IgD-negative memory B cell (primary cell): ENCODE results near the gene RDH12. TPM values are rescaled to one million over a fixed set of nuclear protein-coding genes. Genes with fewer than 3 reads are reported as not detected.
"Not testable (repeated sequence)": the region's sequence is repeated elsewhere in the genome, so short reads cannot be mapped to it uniquely, and the experiment has no call there.

ENCODE experiments used
- H3K27ac Mint-ChIP-seq, 3 donors: one replicate each; pipeline ENCODE4 v1.8.0; 2020 to 2022; ENCODE audit warnings: mild to moderate bottlenecking in 3 of 3, mixed read lengths in 3 of 3, moderate library complexity in 1 of 3
- H3K27me3 Mint-ChIP-seq: one replicate; pipeline ENCODE4 v1.8.0; 2021; ENCODE audit warnings: mixed read lengths
- H3K36me3 Mint-ChIP-seq: one replicate; pipeline ENCODE4 v1.8.0; 2020; ENCODE audit warnings: mild to moderate bottlenecking, mixed read lengths
- H3K4me1 Mint-ChIP-seq, 3 donors: one replicate each; pipeline ENCODE4 v1.8.0; 2020 to 2022; ENCODE audit warnings: mixed read lengths in 3 of 3, mild to moderate bottlenecking in 1 of 3
- H3K4me3 Mint-ChIP-seq, 4 donors: one replicate each; pipeline ENCODE4 v1.8.0; 2020 to 2022; ENCODE audit warnings: mild to moderate bottlenecking in 4 of 4, mixed read lengths in 4 of 4, moderate library complexity in 3 of 4
- H3K9me3 Mint-ChIP-seq, 3 donors: one replicate each; pipeline ENCODE4 v1.8.0; 2020 to 2021; ENCODE audit warnings: mixed read lengths in 3 of 3, mild to moderate bottlenecking in 1 of 3
- polyA plus RNA-seq: library from polyadenylated mRNA; unstranded; fragments of 300-500 nt; fragmentation: Illumina TruSeq; gene quantifications from one replicate; pipeline ENCODE4 v1.2.3, GENCODE V29; 2021

The RDH12 gene
- polyA plus RNA-seq, result 0.11 TPM

DNA sequence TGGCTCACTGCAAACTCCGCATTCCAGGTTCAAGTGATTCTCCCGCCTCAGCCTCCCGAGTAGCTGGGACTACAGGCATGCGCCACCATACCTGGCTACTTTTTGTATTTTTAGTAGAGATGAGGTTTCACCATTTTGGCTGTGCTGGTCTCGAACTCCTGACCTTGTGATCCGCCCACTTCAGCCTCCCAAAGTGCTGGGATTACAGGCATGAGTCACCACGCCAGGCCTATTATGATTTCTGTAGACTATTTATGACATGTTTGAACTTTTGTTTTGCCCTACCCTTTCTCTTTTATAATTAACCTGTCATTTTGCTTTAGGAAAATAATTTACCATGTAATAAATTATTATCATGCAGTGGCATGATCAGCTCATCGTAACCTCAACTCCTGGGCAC is at the start of gene RDH12:
RDH12 (plus strand) TSS at position 395 of the 400 bp plus-strand sequence. CDS start 20,757 bp downstream, outside the sequence.
- H3K27ac Mint-ChIP-seq, H3K4me3 Mint-ChIP-seq, H3K4me1 Mint-ChIP-seq, H3K27me3 Mint-ChIP-seq, H3K9me3 Mint-ChIP-seq, H3K36me3 Mint-ChIP-seq: not testable (repeated sequence)

DNA sequence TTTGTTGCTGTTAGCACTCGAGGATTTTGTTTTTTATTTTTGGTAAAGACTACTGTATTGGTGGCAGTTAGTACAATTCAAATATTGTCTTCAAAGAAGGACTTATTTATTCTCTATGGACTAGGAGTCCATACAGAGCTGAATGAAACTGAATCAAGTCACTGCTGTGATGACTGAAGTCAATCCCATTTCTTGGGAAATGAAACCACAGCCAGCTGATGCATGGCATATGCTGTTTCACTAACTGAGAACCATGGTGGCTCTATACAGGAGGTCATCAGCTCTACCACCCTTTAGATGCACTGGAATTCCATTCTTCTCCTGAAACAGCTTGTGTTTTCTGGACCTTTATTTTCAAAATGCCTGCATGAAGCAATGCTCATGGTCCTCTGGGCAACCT is 49.5 kb upstream of the RDH12 start:
- Mint-ChIP-seq H3K36me3 (peaks cover 8% of the 10 kb centered on the region), H3K9me3 (no peaks in the 10 kb centered on the region), H3K4me3 (no peak overlapping the region), H3K27ac (no peak overlapping the region), H3K27me3 (no peaks in the 10 kb centered on the region), H3K4me1 (no peaks in the 10 kb centered on the region)

DNA sequence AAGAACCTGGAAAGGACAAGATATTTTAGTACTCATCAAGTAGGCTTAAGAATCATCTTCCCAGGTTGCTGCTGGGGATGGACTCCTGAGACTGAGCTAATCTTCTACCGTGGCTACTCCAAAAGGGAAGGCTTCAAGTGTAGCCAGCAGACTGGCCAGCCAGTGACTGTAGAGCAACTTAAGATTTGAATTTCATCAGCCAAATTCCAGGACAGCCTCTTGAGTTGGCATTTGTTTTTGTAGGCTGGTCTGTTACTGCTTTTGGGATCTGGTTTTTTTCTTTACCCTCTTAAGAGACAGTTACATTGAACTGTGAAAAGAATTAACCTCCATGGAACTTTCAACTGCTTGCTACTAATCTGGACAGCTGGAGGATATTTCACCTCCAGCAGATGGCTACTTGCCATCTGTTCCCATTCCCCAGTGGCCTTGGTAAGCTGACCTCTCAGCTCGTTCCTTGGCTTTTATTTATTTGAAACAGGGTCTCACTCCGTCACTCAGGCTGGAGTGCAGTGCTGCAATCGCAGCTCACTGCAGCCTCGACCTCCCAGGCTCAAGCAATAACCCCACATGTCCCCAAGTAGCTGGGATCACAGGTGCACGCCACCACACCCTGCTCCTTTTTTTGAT is 47.9 kb upstream of the RDH12 start:
- Mint-ChIP-seq H3K9me3 (no peaks in the 10 kb centered on the region), H3K36me3 (peaks cover 7% of the 10 kb centered on the region), H3K27me3 (no peaks in the 10 kb centered on the region), H3K27ac (no peak overlapping the region), H3K4me3 (no peak overlapping the region), H3K4me1 (peaks cover 0 to 2% (median 0%) of the 10 kb centered on the region in 3 donors)

GRCh38 chr14:67663633-67664032 is 38.1 kb upstream of the RDH12 start:
- Mint-ChIP-seq H3K36me3 (no peaks in the 10 kb centered on the region), H3K4me3 (no peak overlapping the region), H3K9me3 (no peaks in the 10 kb centered on the region), H3K27ac (no peak overlapping the region), H3K27me3 (no peaks in the 10 kb centered on the region), H3K4me1 (peaks cover 11 to 36% (median 23%) of the 10 kb centered on the region in 3 donors)

DNA sequence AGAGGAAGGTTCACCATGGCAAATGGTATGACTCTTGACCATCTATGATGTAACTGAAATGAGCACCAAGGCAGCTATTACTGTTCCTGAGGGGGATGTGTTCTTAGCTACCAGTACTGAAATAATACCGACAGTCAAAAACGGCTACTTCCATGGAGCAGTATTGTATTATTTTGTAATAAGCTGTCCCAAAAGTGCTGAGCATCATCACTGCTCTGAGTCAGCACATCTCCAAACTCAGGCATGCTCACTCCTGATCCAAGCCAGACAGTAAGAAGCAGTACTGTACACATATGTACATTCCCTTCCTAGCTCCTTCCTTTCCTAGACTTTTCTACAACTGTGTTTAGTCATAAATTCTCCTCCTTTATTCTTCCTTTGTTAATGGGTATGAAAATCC is 35.8 kb upstream of the RDH12 start:
- H3K27ac Mint-ChIP-seq, result peak overlapping the region in 2 of 3 donors; percentile 12 to 62
- no peaks in the 10 kb centered on the region for H3K27me3 Mint-ChIP-seq
- H3K4me1 Mint-ChIP-seq, result peaks cover 19 to 49% (median 38%) of the 10 kb centered on the region in 3 donors
- no peaks in the 10 kb centered on the region for H3K36me3 Mint-ChIP-seq
- H3K9me3 Mint-ChIP-seq, result no peaks in the 10 kb centered on the region
- no peak overlapping the region for H3K4me3 Mint-ChIP-seq

- H3K27me3 Mint-ChIP-seq, result no peaks in the 10 kb centered on the region
- H3K36me3 Mint-ChIP-seq, result no peaks in the 10 kb centered on the region
- peak overlapping the region; percentile 12 to 88 (median 62) for H3K27ac Mint-ChIP-seq
- peaks cover 27 to 50% (median 39%) of the 10 kb centered on the region in 3 donors for H3K4me1 Mint-ChIP-seq
- peak overlapping the region in 3 of 4 donors; percentile 31 to 34 (median 34) for H3K4me3 Mint-ChIP-seq
- H3K9me3 Mint-ChIP-seq, result no peaks in the 10 kb centered on the region
Measured at GRCh38 chr14:67666750-67667449, 34.8 kb upstream of the RDH12 start.

DNA sequence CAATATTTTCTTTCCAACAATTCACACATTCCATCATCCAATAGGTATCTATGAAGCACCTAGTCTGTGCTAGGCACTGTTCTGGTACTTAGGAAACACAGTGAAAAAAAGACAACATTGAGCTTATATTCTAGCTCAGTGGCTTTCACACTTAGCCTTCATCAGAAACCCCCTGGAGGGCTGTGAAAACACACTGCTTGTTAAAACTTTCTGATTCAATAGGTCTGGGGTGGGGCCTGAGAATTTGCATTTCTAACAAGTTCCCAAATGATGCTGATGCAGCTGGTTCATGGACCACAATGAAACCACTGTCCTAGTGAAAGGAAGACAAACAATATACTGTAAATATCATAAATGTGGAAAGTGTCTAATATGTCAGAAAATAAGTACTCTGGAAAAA is 33.1 kb upstream of the RDH12 start:
- H3K36me3 Mint-ChIP-seq, result no peaks in the 10 kb centered on the region
- H3K4me1 Mint-ChIP-seq, result peaks cover 34 to 61% (median 47%) of the 10 kb centered on the region in 3 donors
- no peaks in the 10 kb centered on the region for H3K27me3 Mint-ChIP-seq
- H3K9me3 Mint-ChIP-seq, result no peaks in the 10 kb centered on the region
- peak overlapping the region in 2 of 4 donors; percentile 53 to 74 for H3K4me3 Mint-ChIP-seq
- H3K27ac Mint-ChIP-seq, result peak overlapping the region in 1 of 3 donors; percentile 56

GRCh38 chr14:67673451-67673850 is 28.2 kb upstream of the RDH12 start:
- Mint-ChIP-seq H3K36me3 (no peaks in the 10 kb centered on the region), H3K4me3 (peak overlapping the region; percentile 85 to 97 (median 92)), H3K27me3 (no peaks in the 10 kb centered on the region), H3K27ac (peak overlapping the region in 1 of 3 donors; percentile 66), H3K4me1 (peaks cover 30 to 43% (median 39%) of the 10 kb centered on the region in 3 donors), H3K9me3 (no peaks in the 10 kb centered on the region)

GRCh38 chr14:67674139-67674479 is 27.6 kb upstream of the RDH12 start:
- H3K9me3 Mint-ChIP-seq, result no peaks in the 10 kb centered on the region
- peaks cover 26 to 37% (median 32%) of the 10 kb centered on the region in 3 donors for H3K4me1 Mint-ChIP-seq
- H3K4me3 Mint-ChIP-seq, result peak overlapping the region; percentile 85 to 97 (median 92)

DNA sequence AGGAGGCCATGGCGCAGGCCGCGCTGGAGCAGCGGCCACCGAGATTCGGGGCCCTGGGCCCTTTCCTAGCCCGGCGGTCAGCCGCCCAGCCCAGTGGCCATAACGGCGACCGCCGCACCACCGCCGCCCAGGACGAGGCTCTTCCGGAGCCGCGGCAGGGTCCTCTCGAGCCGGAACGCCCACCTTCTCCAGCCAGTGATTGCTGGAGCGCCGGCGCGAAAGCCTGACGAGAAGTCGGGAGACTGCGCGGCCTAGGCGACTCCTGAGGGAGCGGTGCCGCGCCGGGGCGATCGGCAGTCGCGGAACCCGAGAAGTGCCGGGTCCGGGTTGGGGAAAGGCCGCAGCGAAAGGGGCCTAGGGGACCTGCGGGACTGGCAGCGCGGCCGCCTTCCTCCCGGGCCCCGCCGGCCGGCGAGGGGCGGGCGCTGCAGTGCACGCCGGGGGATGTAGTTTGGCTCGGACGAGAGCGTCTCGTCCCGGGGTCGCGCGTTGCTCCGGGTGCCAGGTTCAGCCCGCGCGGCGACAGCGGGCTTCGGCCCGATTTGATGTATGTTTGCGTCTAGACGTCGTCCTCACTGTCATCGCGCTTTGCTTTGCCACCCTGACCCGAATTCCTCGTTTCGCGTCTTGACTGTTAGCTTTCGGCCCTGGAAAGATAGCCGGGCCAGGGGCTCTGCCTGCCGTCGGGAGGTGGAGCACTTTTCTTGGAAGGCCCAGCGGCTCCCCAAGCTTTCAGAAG is 27.0 kb upstream of the RDH12 start, which contains the start of gene VTI1B:
VTI1B (minus strand) TSS at position 153 of the 739 bp plus-strand sequence; CDS start at position 10, 143 bp downstream.
- Mint-ChIP-seq H3K36me3 (no peaks in the 10 kb centered on the region), H3K9me3 (no peaks in the 10 kb centered on the region), H3K27me3 (no peaks in the 10 kb centered on the region), H3K4me1 (peaks cover 21 to 31% (median 29%) of the 10 kb centered on the region in 3 donors), H3K4me3 (peak within 1 kb of the TSS; percentile 85 to 97 (median 92)), H3K27ac (peak within 1 kb of the TSS; percentile 66 to 94 (median 92))

More at GRCh38 chr14:67674139-67674479, 27.6 kb upstream of the RDH12 start:
- H3K36me3 Mint-ChIP-seq, result no peaks in the 10 kb centered on the region
- H3K27me3 Mint-ChIP-seq, result no peaks in the 10 kb centered on the region
- peak overlapping the region; percentile 66 to 94 (median 92) for H3K27ac Mint-ChIP-seq

DNA sequence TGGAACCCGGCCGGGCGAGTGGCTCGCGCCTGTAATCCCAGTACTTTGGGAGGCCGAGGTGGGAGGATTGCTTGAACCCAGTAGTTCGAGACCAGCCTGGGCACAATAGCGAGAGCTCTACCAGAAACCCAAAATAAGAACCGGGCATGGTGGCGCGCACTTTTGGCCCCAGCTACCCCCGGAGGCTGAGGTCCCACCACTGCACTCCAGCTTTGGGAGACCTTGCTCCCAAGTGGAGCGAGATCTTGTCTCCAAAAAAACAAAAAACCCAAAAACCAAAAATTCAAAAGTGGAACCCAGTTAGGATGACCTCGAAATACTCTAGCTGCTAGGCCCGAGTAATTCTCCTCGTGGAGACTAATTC is 26.5 kb upstream of the RDH12 start:
- Mint-ChIP-seq H3K27me3 (no peaks in the 10 kb centered on the region), H3K36me3 (no peaks in the 10 kb centered on the region), H3K27ac (peak overlapping the region; percentile 66 to 94 (median 92)), H3K9me3 (no peaks in the 10 kb centered on the region), H3K4me1 (peaks cover 21 to 28% (median 26%) of the 10 kb centered on the region in 3 donors), H3K4me3 (peak overlapping the region; percentile 85 to 96 (median 90))

- Mint-ChIP-seq H3K4me3 (no peak overlapping the region), H3K4me1 (peaks cover 5 to 21% (median 17%) of the 10 kb centered on the region in 3 donors), H3K36me3 (peaks cover 1% of the 10 kb centered on the region), H3K27me3 (no peaks in the 10 kb centered on the region), H3K9me3 (no peaks in the 10 kb centered on the region), H3K27ac (no peak overlapping the region)
Measured at GRCh38 chr14:67679006-67679405, 22.7 kb upstream of the RDH12 start.

GRCh38 chr14:67680121-67680602 is 21.5 kb upstream of the RDH12 start:
- H3K36me3 Mint-ChIP-seq, result peaks cover 1% of the 10 kb centered on the region
- peaks cover 5 to 22% (median 18%) of the 10 kb centered on the region in 3 donors for H3K4me1 Mint-ChIP-seq
- no peak overlapping the region for H3K27ac Mint-ChIP-seq
- no peaks in the 10 kb centered on the region for H3K27me3 Mint-ChIP-seq
- H3K9me3 Mint-ChIP-seq, result no peaks in the 10 kb centered on the region
- H3K4me3 Mint-ChIP-seq, result no peak overlapping the region

- no peak overlapping the region for H3K4me3 Mint-ChIP-seq
- peaks cover 5 to 22% (median 18%) of the 10 kb centered on the region in 3 donors for H3K4me1 Mint-ChIP-seq
- H3K27me3 Mint-ChIP-seq, result no peaks in the 10 kb centered on the region
- H3K9me3 Mint-ChIP-seq, result no peaks in the 10 kb centered on the region
- peaks cover 1% of the 10 kb centered on the region for H3K36me3 Mint-ChIP-seq
- peak overlapping the region in 1 of 3 donors; percentile 20 for H3K27ac Mint-ChIP-seq
Measured at GRCh38 chr14:67680941-67681340, 20.7 kb upstream of the RDH12 start.

DNA sequence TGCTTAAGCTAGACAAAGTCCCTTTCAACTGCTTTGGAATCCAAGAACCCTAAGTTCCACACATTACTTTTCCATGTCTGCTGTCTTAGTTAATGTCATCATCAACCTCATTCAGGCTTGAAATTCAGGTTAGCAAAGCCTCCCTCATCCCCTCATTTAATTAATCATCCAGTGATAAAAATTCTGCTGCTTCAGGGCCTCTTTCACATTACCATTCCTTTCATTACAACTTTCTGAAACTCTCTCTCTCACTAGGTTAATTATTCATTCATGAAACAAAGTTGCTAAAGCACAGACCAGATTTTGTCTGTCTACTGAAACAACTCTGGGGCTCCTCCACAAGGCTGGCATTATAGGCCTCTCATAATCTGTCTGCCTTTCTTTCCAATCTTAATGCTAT is 17.8 kb upstream of the RDH12 start:
- Mint-ChIP-seq H3K27ac (peak overlapping the region in 1 of 3 donors; percentile 67), H3K27me3 (no peaks in the 10 kb centered on the region), H3K4me3 (no peak overlapping the region), H3K4me1 (peaks cover 6 to 16% (median 10%) of the 10 kb centered on the region in 3 donors), H3K9me3 (no peaks in the 10 kb centered on the region), H3K36me3 (peaks cover 1% of the 10 kb centered on the region)
